Measurements from ENCODE around the gene GJD3. TPM values are rescaled to one million over a fixed set of nuclear protein-coding genes. Genes with fewer than 3 reads are reported as not detected.

The GJD3 gene
- total and polyA plus RNA-seq, 2 of the 4 experiments (the other 2 are of a cell fraction) = 0.10 TPM; not detected in 1

- POLR2A ChIA-PET (ENCODE audit: unreplicated experiment) = no interaction called here
- CTCF ChIA-PET = interaction anchor here (1.1 to 2.1 kb wide), 2 partner anchors 16 to 18 kb away, joined by 3 to 6 read pairs; no protein-coding TSS in a partner anchor
These were observed 43.6 kb downstream of the GJD3 start for GRCh38 chr17:40320756-40321523.

More at GRCh38 chr17:40320756-40321523, 43.6 kb downstream of the GJD3 start:
- peak overlapping the region; percentile 21; the same call in 1 of the 3 replicates for H2BK15ac ChIP-seq (ENCODE audit: low read depth, low read length)
- peak overlapping the region; percentile 66; the same call in 1 of the 2 replicates for H3K23ac ChIP-seq (ENCODE audit: low read depth, low read length)
- H3K4me2 ChIP-seq (ENCODE audit: low read depth, low read length) = peak overlapping the region; percentile 59; the same call in 1 of the 2 replicates
- peak overlapping the region in 1 of 2 experiments; percentile 53; a peak in 1 of 4 replicates for H4K8ac ChIP-seq (ENCODE audit: low read depth in 2 of 2, low read length in 2 of 2)
- no TSS peak for BruUV-seq (replicated peaks)
- H2BK20ac ChIP-seq (ENCODE audit: low read depth, low read length) = peak overlapping the region; percentile 22; the same call in 1 of the 2 replicates
- peak overlapping the region; percentile 5; the same call in 1 of the 2 replicates for H4K5ac ChIP-seq (ENCODE audit: low read depth, low read length)
- peaks cover 17 to 89% of the 10 kb centered on the region in 2 experiments for H3K79me1 ChIP-seq (ENCODE audit: low read depth in 1 of 2, low read length in 2 of 2)
- WGBS, 2 experiments (ENCODE audit: extremely low coverage in 2 of 2, insufficient read length in 1 of 2) = no CpG with 5 or more reads among the region's 19 CpGs
- H2AFZ ChIP-seq (replicated peaks; ENCODE audit: low read length, poor library complexity) = peak overlapping the region; percentile 10
- DNase-seq (no peak), ATAC-seq (ENCODE audit: low read depth) (no peak)
- H3K4me1 ChIP-seq (ENCODE audit: control insufficient read depth, insufficient read depth, low read length) = peaks cover 60% of the 10 kb centered on the region
- in situ Hi-C loops (cut with MboI; ENCODE audit: low sequenced_read_pairs) (no loop called here), dilution Hi-C loops (cut with HindIII; ENCODE audit: low sequenced_read_pairs, unreplicated experiment) (no loop called here), intact Hi-C loops (cut with micrococcal nuclease) (no loop called here)
- H2AK9ac ChIP-seq (replicated peaks; ENCODE audit: low read depth, low read length, poor library complexity) = peak overlapping the region; percentile 21
- H4K91ac ChIP-seq (ENCODE audit: insufficient read depth, low read depth, low read length) = no peak overlapping the region
- H3K14ac ChIP-seq (replicated peaks; ENCODE audit: low read depth, low read length) = peak overlapping the region; percentile 13
- H3K36me3 ChIP-seq (ENCODE audit: control insufficient read depth, insufficient read depth, low read length) = no peaks in the 10 kb centered on the region
- H3K9ac ChIP-seq (ENCODE audit: low read depth, low read length) = no peak overlapping the region
- H3K4ac ChIP-seq (ENCODE audit: low read depth, low read length) = peak overlapping the region; percentile 63
- H3K9me1 ChIP-seq (ENCODE audit: insufficient read depth, low read length) = peaks cover 41% of the 10 kb centered on the region
- no peaks in the 10 kb centered on the region for H3K27me3 ChIP-seq (ENCODE audit: control insufficient read depth, insufficient read depth, low read length)
- peak overlapping the region; percentile 72 for H2AK5ac ChIP-seq (ENCODE audit: low read depth, low read length)
- peak overlapping the region; percentile 4 for H2BK5ac ChIP-seq (ENCODE audit: low read depth, low read length, poor library complexity, severe bottlenecking)
- no peak overlapping the region for H3K18ac ChIP-seq (ENCODE audit: low read depth, low read length)
- H2BK120ac ChIP-seq (ENCODE audit: low read depth, low read length) = no peak overlapping the region
- TF ChIP-seq MAZ (IDR thresholded peaks at IDR 0.05; ENCODE audit: borderline replicate concordance, low read depth, low read length) (peak; percentile 8; the same call in 1 of the 2 replicates), RCOR1 (IDR thresholded peaks at IDR 0.05; ENCODE audit: insufficient replicate concordance, low read length) (no peak)
- no peaks in the 10 kb centered on the region for H3K9me3 ChIP-seq (ENCODE audit: control insufficient read depth, insufficient read depth, low read length)
- no peak overlapping the region for H3K56ac ChIP-seq (ENCODE audit: extremely low read depth, insufficient read depth, low read length)
- peak overlapping the region; percentile 10; the same call in 1 of the 2 replicates for H3K27ac ChIP-seq (ENCODE audit: insufficient read depth, low read length)
- peaks cover 57% of the 10 kb centered on the region for H4K20me1 ChIP-seq (ENCODE audit: insufficient read depth, low read length)
- no peak overlapping the region for H3K4me3 ChIP-seq (ENCODE audit: insufficient read depth, low read depth, low read length)
